GM10266 (cell line): Measurements from ENCODE around the gene REL.

Experiments used
- DNase-seq: peaks from one replicate; pipeline ENCODE4 v3.0.0; 2012; ENCODE audit errors: extremely low spot score
- TF ChIP-seq, protein P1 (sequence below): IDR thresholded peaks from 2 replicates; pipeline ENCODE4 v1.5.1; 2012; ENCODE audit warnings: mild to moderate bottlenecking, low read depth; ENCODE audit not compliant: control insufficient read depth, insufficient read depth; ENCODE audit errors: missing control alignments

Gene REL

DNA sequence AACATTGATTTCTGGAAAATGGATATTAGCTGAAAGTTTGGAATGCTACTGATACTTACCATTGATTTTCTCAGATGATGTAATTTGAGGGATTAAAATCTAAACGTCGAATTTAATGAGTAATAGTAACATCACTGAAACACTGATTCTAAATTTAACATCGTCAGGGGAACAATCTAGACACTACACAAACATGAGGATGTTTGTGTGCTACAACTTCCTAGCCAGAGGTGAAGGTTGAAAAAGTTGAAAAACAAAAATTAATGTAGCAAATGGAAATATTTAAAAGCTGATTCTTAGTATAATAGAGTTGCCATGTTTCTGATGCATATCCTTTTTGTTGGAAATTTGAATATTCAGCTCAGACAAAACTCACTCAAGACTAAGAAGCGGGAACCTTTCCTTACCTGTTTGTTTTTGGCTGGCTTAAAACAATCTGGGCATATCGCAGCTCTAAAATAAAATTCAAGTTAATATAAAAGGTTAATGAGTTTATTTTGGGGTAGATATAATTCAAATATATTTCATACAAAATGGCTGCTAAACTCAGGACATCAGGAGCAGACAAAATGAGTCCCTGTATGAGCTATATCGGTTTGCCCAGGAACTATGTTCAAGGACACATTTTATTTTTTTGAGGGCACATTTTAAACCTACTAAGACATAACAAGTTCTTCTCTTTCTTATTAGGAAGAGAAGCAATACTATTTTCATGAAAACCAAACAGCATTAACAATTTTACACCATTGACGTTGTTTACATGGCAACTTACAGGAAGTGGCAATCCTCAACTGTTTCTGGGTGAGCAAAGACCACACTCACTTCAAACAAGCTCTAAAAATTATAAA lies 83.5 kb downstream of the REL start:
- TF ChIP-seq, protein P1, sequence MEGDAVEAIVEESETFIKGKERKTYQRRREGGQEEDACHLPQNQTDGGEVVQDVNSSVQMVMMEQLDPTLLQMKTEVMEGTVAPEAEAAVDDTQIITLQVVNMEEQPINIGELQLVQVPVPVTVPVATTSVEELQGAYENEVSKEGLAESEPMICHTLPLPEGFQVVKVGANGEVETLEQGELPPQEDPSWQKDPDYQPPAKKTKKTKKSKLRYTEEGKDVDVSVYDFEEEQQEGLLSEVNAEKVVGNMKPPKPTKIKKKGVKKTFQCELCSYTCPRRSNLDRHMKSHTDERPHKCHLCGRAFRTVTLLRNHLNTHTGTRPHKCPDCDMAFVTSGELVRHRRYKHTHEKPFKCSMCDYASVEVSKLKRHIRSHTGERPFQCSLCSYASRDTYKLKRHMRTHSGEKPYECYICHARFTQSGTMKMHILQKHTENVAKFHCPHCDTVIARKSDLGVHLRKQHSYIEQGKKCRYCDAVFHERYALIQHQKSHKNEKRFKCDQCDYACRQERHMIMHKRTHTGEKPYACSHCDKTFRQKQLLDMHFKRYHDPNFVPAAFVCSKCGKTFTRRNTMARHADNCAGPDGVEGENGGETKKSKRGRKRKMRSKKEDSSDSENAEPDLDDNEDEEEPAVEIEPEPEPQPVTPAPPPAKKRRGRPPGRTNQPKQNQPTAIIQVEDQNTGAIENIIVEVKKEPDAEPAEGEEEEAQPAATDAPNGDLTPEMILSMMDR: no peak
- no peak for DNase-seq

DNA sequence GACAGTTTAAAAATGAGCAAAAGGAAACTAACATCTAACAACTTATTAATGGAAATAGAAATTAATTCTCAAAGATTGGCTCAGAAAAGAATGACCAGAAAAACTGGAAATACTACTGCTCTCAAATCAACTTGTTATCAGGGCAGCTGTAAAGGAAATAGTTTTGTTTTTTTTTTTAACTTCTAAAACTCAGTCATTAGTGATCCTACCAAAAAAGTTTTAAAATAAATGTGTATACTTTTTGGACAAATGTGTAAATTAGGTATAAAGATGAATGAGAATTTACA lies 84.1 kb downstream of the REL start:
- DNase-seq: no peak
- TF ChIP-seq, protein P1: no peak

DNA sequence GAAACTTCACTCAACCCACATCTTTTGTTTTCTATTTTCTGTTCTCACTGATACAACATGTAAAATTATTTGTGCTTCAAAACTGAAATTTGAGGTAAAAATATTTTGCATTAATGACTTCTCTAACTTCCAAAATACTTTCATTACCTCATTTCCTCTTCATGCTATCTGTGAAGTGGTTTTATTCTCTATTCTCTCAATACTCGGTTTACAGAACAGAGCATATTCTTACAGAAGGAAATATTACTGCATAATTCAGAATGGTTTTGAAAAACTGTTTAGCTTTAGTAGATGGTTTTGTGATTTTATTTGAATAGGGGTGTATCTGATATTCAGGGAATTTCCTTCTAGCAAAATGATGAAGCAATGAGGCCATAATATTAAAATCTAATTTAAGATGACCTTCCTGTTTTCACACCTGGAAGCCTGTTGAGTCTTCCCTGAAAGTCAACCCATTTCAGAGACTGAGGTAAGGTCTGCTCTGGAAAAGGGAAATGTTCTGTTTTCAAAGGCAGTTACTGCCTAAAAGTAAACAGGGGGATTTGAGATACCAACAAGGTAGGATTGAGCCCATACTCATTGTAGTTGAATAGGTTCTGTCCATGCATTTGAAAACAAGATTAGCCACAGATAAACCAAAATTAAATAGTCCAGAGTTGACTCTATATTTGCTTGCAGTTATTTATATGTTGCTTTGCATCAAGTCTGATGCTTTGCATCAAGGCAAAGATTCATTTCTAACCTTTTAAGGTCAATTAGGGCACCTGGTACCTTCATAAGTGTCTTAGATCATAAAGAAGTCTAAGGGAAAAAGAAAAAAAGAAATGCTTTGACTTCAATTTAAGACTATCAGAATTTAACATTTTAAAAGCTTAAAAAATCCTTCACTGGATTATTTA lies 85.4 kb downstream of the REL start:
- DNase-seq: peak; percentile 26
- TF ChIP-seq, protein P1: no peak

DNA sequence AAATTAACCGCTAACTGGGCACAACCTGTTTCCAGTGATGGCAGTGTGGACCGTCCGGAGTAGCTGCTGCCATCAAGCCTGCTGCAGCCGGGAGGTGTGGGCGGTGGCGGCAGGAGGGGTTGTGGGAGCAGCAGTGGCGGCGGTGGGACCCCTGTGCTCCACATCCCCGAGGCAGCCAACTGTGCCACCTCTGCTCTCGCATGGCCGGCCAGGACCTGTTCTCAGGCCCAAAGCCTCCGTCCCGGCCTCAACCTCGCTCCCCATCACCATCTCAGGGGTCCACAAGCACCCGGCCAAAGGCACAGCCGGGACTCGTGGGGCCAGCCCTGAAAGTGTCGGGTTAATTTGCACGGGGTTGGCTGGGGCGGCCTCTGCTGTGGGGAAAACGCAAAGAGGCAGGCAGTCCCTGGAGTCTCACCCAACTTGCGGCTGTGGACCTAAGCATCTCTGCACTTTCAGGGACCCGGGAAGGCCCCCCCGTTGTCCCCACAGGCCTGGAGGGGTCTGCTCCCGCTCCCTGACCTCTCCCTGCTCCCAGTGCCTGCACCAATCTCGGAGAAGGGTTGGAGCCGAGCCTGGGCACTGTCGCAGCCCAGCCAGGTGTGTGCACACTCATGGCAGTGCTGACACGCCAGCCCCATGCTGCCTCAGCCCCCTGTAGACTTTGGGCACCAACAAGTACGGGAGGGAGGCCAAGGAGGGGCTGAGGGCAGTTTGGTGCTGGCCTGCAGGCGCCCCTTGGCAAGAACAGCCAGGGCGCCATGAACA lies 91.7 kb downstream of the REL start:
- DNase-seq: no peak
- TF ChIP-seq, protein P1: no peak

DNA sequence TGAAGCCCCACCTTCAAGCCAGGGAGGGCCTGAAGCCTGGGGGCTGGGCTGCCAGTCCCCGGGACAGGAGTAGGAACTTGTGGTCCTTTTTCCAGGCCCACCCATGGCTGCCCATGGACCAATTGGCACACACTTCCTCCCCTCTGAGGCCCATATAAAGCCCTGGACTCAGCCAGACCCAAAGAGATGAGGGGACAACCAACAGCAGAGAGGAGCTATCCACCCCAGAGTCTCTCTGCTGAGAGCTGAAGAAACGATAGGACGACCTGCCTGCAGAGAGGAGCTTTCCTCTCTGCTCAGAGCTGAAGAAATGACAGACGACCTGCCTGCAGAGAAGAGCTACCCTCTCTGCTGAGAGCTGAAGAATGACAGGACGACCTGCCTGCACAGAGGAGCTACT lies 92.3 kb downstream of the REL start:
- no peak for DNase-seq
- TF ChIP-seq, protein P1: no peak

DNA sequence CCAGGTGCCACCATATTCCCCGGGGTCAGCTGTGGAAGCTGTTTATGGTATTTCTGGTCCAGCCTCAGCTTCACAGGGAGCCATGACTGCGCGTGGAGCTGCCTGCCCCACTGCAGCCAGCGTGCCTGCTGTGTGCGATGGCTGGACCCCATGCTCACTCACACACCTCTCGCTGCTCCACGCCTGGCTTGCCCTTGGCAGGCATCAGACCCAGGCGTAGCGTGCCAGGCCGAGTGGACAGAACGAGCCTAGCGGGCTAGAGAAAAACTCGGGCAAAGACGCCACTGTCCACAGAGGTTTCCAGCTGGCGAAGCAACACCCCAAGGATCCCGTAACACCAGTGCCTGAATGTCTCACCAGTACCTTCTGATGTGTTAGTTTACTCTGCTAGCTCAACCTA lies 93.3 kb downstream of the REL start:
- DNase-seq: no peak
- TF ChIP-seq, protein P1: no peak
